Suppressor macrophage (primary cell): ENCODE measurements around the gene MBNL1.

Source experiments
- DNase-seq, 4 experiments: peaks; one replicate each; pipeline ENCODE4 v3.0.0-alpha.2; 2020 to 2022

The MBNL1 gene

DNA sequence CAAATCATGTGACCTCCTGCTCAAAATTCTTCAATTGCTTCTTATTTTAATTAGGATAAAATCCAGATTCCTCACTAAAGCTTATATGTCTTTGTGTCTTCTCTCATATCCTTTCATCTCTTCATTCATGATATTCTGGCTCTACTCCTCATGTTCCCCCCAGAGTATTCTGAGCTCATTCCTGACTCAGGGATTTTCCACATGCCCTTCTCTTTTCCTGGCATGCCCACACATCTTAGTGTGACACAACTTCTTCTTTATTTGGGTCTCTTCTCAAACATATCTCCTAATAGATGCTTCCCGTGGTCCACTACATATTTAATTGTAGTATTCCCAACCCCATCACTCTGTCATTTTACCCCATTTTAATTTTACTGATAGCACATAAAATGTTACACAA, 15.2 kb upstream of the MBNL1 start:
- DNase-seq, result peak; percentile 59 to 84 (median 76)

DNA sequence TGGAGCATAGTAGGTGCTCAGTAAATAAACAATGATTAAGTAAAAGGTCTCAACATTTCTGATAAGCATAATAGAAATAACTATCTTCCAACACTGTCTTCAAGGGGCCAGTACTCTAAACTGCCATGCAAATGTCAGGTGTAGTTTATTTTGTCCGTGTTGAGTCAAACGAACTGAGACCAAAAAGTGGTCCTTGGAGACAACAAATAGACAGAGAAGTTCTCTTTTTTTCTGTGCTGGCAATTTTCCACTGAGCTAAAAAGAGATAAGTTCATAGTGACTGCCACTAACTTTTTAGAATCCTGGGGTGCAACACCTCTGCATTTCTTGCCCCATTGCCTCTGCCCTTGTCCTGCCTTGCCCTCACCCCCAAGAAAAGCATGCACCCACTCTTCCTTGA, 14.7 kb upstream of the MBNL1 start:
- DNase-seq, result peak in 2 of 4 experiments; percentile 30 to 34

DNA sequence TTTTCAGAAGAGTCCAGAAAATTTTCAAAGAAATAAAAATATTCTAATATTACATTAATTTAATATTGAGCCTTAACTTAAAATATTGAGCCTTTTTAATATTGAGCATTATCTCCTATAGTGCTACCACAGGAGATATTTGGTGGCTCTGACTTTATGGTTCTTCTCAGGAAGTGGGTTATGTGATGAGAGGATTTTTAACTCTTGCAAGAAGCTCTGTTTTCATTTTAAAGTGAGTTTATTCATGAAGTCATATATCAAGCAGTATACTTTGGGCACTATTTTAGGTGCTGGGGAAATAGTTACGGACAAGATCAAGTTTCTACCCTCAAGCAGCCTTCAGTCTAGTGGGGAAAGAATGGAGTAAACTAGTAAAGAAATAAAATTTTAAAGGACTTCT, 13.4 kb upstream of the MBNL1 start:
- no peak for DNase-seq

DNA sequence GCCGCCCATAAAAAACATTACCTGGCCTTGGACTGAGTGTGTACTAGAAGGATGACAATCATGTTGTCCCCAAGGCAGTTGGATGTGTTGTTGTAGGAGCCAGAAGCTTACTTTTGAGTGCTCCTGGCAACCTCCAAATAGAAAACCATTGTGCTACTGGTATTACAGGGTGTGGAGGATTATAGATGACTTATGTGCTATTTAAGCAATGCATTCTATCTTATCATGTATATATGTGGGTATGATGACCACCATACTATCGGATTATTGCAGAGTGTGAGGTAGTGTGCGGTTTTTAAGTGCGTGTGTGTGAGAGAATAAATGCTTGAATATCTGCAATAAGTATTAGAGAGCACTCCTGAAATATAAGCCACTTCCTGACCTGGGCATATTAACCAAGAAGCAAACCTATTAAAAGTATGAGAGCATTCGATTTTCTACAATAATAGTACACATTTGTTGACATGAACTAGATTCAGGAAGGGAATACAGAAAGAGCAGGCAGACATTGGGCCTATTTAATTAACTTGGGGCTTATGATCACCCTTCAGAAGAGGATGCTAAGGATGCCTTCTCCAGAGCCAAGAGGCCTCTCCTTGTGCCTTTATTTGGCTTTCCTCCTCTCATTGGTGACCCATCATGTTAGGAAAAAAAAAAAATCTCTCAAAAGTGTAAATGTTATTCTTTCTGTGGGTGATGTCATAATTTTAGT, 11.7 kb upstream of the MBNL1 start:
- no peak for DNase-seq

- peak; percentile 51 to 79 (median 69) for DNase-seq
Measured at GRCh38 chr3:152257563-152258035, 11.1 kb upstream of the MBNL1 start.

- peak; percentile 88 to 97 (median 90) for DNase-seq
Measured at GRCh38 chr3:152258448-152259393, 10.0 kb upstream of the MBNL1 start.

DNA sequence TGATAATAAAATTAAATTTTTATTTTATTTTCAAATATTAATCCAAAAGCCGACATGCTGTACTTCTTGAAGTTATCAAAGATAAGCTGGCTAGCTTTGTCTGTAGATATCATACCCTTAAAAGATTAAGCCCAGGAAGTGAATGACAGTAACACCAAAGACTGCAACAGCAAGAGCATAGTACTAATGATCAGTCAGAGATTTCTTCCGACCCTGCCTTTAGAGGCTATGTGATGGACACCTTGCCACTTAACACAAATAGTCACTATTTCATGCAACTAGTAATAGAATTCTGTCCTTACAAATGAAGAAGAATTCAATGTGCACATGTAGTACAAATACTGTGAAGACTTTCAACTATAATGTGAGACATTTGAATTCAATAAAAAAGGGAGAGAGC, 9.3 kb upstream of the MBNL1 start:
- no peak for DNase-seq

GRCh38 chr3:152260026-152260425, 8.7 kb upstream of the MBNL1 start:
- DNase-seq, result no peak

DNA sequence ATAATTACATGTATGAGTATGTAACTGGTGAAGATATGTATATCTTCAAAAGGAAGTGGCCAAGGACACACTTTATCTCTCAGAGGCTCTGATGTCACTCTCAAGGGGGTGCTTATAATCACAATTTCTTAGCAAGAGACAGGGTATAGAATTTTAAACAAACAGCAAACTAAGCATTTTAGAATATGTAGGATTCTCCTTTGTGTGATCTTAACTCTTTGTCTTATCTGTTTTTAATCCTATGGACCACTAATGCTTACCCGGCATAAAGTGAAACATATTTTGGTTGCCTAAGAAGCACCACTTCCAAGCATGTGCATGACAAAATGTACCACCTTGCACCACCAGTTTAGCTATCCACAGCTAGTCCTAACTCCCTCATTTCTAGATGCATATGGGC, 8.2 kb upstream of the MBNL1 start:
- DNase-seq, result no peak

DNA sequence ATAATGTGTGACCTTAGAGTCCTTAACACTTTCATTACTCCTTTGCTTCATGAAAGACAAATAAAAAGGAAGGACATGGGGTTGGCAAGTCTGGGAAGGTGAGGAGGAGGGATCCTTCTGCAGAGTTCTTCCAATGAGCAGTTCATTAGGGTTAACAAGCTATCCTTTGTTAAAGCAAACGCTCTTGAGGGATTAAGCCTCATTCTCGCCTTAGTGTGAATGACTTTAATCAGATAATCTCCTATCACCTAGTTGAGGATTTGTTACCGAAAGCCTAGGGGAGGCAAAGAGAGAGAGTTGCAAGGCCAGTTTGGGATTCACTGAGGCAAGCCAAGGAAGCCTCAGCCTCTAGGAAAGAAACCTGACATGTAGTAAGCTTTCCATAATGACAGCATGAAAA, 7.4 kb upstream of the MBNL1 start:
- DNase-seq, result no peak

DNA sequence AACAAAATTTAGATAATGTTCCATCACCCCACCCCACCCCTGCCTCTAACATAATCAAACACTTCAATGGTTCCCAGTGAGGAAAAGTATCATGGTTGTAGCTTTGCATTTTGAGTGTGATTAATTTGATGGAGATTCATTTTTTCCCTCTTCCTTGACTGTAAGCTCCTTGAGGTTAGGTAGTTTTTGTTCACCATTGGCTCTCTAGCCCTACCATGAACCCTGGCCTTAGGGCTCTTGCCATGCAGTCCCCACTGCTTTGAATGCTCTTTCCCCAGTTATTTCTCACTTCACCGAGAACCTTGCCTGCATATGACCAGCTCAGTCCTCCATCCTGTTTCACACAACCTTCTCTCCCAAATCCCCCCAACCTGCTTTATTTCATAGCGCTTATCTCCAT, 5.0 kb upstream of the MBNL1 start:
- DNase-seq, result no peak

DNA sequence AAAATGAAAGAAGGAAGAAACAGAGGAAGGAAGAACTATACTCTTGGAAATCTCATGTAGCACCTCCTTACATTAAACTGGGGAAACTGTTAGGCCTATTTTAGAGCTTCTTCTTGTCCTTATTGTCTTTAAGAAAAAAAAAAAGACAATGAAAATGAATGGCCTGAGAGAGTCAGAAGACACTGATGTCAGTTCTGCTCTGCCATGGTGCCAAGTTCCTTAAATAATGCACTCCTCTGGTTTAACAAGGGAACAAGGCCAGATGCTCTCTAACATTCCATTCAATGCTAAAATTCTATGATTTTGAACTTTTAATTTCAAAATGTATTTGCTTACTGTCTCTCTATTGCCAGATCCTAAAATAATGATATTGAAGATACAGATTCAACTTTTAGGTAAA, 4.4 kb upstream of the MBNL1 start:
- DNase-seq, result peak; percentile 54 to 83 (median 74)

DNA sequence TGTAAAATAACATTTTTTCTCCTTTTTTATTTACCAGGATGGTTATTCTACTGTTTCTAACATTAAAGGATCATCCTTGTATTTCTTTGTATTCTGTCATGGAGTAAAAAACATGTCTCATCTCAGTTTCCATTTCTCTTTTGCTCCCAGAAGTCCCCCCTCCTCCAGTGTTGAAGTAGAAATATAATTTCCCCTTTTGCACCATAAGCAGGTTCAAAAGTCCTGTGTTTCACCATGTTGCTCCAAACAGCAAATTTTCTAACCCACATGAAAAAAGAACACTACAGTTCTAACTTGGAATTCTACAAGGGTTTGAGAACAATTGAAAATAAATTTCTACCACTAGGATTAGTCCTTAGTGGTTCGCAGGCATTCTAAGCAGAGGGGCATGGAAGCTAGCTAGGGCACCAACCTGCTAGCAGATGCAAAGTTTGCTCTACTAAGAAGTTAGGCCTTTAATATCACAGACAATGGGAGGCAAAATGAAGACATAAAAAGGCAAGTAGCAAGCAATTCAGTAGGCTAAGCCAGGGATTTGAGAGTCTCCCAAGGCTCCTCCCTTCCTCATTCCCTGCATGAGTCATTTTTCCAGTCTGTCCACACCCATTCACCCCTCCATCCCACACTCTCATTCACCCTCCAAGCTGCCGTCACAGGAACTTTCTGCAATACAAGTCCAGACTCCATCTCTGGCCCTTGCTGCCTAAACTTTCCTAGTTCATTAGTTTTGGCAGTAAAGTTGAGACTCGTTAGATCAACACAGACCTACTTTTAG, 2.3 kb upstream of the MBNL1 start:
- peak; percentile 57 to 70 (median 60) for DNase-seq

DNA sequence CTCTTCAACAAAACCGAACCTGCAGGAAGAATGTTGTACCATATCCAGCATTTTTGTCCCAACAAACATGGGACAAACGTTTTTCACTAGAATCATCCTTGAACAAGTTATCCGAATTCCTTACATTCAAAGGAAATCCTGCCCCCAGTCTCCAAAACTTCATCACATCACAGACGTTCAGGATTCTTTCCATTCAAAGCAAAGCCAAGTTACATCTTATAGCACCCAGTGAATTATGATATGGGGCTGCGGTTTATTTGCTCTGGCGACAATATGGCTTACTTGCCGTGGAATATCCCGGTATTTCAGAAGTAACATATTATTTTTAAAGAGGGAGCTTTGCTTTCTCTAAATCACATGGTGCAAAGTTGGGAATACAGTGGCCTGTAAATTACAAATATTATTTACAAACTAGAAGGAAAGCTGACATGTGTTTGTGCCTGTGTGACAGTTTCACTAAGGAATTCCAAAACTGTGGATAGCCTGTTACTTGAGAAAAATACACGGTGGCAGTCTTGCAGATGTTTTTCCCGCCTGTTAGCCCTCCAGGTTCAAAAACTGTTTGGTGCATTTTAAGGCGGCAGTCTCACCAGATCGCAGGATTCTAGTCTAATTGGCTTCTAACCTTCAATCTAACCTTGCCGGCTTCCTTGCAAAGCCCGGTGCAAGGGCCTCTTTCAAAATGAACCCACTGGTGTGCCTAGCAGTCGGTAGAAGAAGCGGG, 736 bp upstream of the MBNL1 start:
- no peak for DNase-seq

- peak; percentile 63 to 92 (median 83) for DNase-seq
Measured at GRCh38 chr3:152269056-152269830, 514 bp downstream of the MBNL1 start.

- DNase-seq, result peak in 3 of 4 experiments; percentile 25 to 45 (median 30)
Measured at GRCh38 chr3:152269831-152270734, 1.4 kb downstream of the MBNL1 start.

DNA sequence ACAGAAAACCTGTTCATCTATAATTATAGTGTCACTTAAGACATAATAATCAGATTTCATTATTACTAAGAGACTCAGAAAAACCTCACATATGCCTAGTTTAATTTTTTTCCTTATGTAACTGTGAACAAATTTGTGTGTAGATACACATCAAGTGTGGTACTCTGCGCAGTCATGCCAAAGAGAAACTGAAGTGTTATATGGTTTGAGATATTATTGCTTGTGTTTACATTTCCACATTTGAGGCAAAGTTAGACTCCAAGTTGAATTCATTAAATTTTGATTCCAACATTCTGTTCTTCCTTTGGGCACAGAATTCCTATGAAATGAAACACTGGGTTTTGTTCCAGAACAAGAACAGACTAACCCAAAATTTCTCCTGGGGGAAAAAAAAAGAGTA, 2.2 kb downstream of the MBNL1 start:
- DNase-seq, result no peak

DNA sequence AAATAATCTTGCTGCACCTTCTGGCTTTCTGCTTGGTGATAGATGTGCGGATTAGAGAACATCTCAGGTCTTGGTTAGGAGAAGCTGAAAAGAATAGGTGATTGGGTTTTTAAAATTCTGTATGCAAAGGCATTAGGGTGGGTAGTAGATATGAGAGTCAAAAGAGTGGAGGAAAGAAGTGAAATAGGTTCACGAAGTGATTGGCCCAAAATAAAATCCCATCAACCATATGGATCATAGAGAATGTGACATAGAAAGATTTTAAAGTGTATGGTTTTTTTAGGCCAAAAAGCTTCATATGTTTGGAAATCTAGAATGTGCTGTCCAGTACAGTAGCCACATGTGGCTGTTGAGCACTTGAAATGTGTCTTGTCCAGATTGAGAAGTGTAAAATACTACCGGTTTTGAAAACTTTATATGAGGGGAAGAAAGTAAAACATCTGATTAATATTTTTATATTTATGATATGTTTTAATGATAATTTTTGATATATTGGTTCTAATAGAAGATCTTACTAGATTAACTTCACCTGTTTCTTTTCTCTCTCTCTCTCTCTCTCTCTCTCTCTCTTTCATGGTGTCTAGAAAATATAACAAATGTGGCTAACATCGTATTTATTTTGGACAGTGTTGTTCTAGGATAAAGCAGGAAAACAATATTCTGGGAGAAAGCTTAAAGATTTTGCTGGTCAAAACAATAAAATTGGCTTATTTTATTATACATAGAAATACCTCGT, 2.9 kb downstream of the MBNL1 start:
- no peak for DNase-seq

GRCh38 chr3:152272771-152273242, 4.1 kb downstream of the MBNL1 start:
- DNase-seq, result peak in 2 of 4 experiments; percentile 29 to 41
